ENCODE data around the gene FADS1.

FADS1 gene

DNA sequence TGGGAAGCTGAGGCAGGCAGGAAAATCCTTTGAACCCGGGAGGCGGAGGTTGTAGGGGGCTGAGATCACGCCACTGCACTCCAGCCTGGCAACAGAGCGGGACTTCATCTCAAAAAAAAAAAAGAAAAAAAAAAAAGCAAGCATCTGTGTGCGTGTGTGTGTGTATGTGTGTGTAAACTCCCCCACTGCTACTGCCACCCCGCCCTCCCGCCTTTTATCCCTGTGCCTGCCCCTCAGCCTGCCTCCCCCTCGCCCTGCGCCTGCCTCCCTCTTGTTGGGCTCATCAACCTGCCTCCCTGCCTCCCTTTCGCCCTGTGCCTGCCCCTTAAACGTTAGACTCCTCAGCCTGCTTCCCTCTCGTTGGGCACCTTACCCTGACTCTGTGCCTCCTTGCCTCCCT lies 42.4 kb downstream of the FADS1 start:
- DNase-seq, result no peak

GRCh38 chr11:61773809-61774208 lies 43.0 kb downstream of the FADS1 start:
- DNase-seq, result no peak

GRCh38 chr11:61773356-61773755 lies 43.4 kb downstream of the FADS1 start:
- DNase-seq, result no peak

DNA sequence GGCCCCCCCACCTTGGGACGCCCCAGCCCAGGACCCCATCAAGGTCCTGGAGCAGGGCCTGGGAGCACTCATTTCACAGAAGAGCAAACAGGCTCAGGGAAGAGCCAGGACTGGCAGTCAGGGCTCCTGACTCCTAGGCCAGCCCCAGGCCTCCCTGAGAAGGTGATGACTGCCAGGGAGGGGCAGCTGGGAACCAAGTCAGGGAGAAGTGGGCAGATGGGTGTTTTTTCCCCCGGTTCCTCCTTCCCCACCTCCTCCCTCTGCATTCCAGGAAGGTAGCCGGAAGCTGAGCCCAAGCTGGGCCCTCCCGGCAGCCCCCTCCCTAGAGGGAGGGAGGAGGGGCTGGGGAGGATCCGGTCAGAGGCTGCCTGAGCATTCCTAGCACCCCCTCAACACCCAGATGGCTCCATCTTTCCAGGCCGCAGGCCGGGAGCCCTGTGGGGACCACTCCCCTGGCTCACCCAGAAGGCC lies 44.8 kb downstream of the FADS1 start:
- DNase-seq, result no peak

GRCh38 chr11:61771195-61771894 lies 45.5 kb downstream of the FADS1 start:
- no peak for DNase-seq

DNA sequence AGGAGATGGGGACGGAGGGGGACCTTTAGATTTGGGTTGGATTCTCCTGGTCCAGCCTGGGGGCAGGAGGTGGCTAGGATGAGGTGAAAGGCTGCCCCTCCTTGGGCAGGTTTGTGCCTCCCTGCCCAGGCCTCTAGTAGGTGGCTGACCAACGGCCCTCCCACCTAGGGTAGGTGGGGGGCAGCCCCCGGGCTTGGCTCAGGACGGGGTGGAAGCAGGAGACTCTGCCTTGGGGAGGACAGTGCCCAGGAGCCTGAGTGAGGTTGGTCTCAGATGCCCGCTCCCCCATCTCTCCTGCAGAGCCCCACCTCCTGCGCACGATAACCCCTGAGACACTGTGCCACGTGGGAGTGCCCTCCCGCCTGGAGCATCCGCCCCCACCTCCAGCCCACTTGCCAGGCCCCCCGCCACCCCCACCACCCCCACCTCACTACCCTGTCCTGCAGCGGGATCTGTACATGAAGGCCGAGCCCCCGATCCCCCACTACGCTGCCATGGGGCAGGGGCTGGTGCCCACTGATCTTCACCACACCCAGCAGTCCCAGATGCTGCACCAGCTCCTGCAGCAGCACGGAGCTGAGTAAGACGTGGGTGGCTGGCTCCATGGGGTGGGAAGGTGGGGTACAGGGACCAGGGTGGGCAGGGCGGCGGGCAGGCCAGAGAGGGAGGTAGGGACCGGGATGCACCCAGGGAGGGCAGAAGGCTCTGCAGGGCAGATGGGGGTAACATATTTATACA lies 46.7 kb downstream of the FADS1 start:
- DNase-seq, result no peak

DNA sequence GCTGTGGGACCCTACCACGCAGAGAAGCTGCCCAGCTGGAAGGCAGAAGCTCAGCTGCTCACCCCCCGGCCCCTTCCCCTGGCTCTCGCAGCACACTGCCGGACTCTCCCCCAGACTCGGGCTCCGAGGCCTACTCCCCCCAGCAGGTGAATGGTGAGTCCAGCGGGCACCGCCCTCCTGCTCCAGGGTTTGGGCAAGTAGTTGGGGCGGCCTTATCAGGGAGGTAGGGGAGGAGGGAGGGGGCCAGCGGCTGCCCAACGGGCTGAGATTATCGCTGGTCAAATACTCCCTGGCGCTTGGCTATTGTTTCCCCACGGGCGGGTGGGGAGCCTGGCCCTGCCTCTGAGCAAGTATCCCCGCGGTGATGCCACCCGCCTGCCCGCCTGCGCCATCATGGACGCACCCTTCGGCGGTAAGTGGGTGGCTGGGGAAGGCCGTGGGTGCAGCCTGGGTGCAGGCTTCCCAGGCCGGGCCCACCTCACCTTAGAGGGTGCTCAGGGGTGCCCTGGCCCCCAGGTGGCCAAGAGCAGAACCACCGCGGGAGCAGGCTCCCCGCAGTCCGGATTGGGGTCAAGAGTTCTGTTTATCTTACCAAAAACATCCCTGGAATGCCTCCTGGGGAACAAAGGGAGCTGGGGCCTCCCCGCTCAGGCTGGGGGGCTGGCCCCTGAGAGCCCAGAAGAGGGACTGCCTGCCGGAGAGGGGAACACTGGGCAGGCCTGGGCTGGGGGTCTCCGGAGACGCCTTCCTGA lies 47.5 kb downstream of the FADS1 start:
- no peak for DNase-seq

DNA sequence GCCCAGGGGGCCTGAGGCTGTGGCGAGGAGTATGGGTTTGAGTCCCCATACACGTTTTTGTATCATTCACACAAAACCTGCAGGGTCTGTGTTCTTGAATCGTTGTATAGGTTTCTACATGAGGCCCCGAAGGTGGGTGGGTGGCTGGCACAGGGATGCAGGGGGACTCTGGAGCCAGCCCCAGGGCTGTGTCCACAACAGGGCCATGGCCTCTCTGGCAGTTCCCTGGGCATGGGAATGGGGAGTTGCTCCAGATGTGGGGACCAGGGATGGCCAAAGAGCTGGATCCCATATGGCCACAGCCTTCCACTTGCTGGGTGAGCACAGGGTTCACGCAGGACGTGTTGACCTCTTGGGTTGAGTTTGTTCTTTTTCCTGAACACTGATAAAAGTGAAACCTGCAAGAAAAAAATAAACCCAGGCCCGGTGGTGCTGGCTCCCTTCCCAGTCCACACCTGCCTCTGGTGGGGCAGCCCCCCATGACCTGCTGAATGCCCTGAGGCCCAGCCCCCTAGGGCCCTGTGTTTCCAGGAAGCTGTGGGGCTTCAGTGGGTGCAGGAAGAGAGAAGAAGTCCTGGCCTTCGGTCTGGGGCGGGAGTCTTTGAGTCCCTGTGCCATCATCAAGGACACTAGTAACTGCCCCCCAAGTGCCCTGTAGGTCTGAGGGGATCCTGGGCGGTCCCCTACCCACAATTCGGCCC lies 48.3 kb downstream of the FADS1 start:
- DNase-seq, result no peak

DNA sequence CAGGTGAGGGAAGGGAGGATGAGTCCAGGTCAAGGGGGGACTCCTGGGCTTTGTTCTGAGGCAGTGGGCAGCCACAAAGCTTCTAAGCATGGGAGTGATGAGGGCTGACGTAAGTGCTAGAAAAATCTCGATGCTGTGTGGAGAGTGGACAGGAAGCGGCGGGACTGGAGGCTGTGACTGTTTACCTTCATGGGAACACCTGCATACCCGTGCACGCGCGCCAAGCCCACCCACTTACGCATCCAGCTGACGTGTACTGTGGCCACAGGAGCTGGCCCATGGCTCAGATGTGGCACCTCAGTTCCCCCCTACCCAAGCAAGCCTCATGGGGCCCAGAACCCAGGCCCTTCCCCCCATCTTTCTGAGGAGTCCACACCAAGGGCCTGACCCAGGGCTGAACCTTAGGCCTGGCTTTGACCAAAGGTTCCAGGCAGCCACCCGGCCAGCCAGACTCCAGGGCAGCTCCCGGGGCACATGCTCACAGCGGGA lies 50.4 kb downstream of the FADS1 start:
- no peak for DNase-seq

- DNase-seq, result no peak
These were observed 51.1 kb downstream of the FADS1 start for GRCh38 chr11:61765550-61766253.

DNA sequence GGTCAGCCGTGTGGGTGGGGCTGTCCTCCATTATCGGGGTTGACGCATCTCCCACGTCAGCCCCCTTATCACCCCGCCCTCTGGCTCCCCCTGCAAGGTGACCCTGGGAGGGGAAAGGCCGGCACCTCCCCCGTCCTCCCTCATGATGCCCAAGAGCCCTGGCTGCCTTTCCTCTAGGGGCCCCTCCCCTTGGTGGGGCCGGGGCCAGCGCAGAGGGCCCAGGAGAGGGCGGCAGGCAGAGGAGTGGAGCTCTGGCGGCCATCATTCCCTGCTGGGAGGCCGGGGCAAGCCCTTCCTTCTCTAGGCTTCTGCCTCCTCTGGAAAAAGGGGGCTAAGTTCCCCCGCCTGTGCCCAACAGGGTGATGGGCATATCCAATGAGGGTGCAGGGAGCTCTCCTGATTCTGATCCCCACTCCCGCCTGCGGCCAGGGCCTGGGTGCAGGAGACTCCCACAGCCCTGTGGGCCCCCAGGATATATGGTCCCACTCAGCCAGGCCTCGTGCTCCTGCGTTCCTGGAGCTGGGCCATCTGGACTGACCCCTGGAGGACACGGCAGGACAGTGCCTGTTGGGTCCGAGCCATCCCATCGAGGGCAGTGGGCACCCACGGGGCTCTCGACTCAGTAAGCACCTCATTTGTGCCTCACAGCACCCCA lies 52.1 kb downstream of the FADS1 start:
- no peak for DNase-seq

GRCh38 chr11:61763930-61764605 lies 52.7 kb downstream of the FADS1 start:
- DNase-seq, result no peak

GRCh38 chr11:61762798-61763197 lies 54.0 kb downstream of the FADS1 start:
- DNase-seq, result no peak

- no peak for DNase-seq
These were observed 54.6 kb downstream of the FADS1 start for GRCh38 chr11:61762223-61762615.

DNA sequence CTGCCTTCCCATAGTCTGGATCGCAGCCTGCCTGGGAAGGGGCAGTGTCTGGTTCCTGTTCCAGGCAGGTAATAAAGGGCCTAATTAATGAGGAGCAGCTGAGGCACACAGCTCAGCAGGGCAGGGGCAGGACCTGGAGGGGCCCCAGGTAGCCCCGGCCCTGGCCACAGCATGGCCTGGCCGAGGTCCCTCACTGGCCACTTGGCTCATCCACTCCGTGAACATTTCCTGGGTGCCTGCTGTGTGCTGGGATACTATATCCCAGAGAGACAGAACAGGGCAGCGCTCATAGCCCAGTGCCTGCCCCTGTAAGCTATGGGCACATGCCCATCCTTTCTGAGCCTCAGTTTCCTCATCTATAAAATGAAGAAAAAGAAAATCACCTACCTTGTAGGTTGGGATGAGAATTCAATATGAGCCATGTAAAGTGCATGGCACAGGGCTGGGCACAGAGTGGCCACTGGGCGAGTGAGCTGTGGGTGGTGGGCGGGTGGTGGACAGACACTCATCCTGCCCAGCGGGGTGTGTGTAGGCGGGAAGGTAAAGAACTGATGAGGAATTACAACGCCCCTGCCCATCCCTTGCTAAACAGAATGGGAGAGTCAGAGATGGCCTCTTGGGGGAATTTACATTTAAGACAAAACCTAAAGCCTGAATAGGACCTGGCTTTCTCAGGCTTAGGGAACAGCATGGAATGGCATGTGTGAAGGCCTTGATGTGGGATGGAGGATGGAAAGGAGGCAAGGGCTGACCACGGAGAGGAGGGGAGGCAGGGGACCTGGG lies 55.2 kb downstream of the FADS1 start:
- DNase-seq, result no peak

GRCh38 chr11:61760946-61761345 lies 55.9 kb downstream of the FADS1 start:
- no peak for DNase-seq

DNA sequence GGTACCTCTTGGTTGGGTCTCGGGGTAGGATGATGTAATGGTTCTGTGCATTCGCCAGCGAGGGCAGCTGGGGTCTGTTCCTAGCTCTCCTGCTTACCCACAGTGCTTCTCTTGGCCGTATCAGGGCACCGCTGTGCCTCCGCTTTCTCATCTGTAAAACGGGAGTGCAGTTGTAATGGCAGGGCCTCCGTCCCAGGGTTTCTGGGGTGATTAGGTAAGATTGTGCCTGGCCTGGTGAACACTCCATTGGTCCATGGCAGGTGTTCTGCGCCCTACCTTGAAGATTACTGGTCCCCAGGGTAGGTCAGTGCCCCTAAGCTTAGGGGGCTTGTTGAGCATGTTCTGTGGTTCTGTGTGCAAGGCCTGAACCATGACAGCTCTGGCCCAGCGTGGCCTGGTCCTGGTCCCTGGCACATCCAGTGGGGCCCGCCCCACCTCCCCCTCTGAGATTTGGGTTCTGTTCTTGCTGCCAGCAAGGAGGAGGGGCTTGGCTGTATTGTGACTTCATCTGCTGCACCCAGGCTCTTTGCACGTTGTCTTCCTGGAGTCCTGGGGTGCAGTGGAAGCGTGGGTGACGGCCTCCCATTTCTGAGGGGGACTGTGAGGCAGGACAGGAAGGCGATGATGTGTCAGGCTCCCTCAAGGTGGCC lies 59.5 kb downstream of the FADS1 start:
- DNase-seq, result no peak

- no peak for DNase-seq
These were observed 60.2 kb downstream of the FADS1 start for GRCh38 chr11:61756452-61757212.

- no peak for DNase-seq
These were observed 60.7 kb downstream of the FADS1 start for GRCh38 chr11:61756147-61756451.
